Glutamatergic neuron (in vitro differentiated cells): ENCODE data around the gene ARHGEF26. TPM values are rescaled to one million over a fixed set of nuclear protein-coding genes. Genes with fewer than 3 reads are reported as not detected.

Experiments
- DNase-seq: peaks from one replicate; pipeline ENCODE4 v3.0.0; 2022
- H3K27ac Mint-ChIP-seq: one replicate; pipeline ENCODE4 v1.8.0; 2020; ENCODE audit warnings: mild to moderate bottlenecking, mixed read lengths, inconsistent platforms; ENCODE audit not compliant: unreplicated experiment
- H3K27me3 Mint-ChIP-seq: one replicate; pipeline ENCODE4 v1.8.0; 2020; ENCODE audit warnings: mild to moderate bottlenecking, moderate library complexity, mixed read lengths, inconsistent platforms; ENCODE audit not compliant: unreplicated experiment
- H3K36me3 Mint-ChIP-seq: one replicate; pipeline ENCODE4 v1.8.0; 2020; ENCODE audit warnings: mild to moderate bottlenecking, mixed read lengths, inconsistent platforms; ENCODE audit not compliant: unreplicated experiment
- H3K4me1 Mint-ChIP-seq: one replicate; pipeline ENCODE4 v1.8.0; 2020; ENCODE audit warnings: mild to moderate bottlenecking, low read depth, mixed read lengths, inconsistent platforms; ENCODE audit not compliant: unreplicated experiment
- H3K4me3 Mint-ChIP-seq: one replicate; pipeline ENCODE4 v1.8.0; 2020; ENCODE audit warnings: mild to moderate bottlenecking, mixed read lengths, inconsistent platforms; ENCODE audit not compliant: unreplicated experiment
- H3K9me3 Mint-ChIP-seq: one replicate; pipeline ENCODE4 v1.8.0; 2020; ENCODE audit warnings: mild to moderate bottlenecking, moderate library complexity, mixed read lengths, inconsistent platforms; ENCODE audit not compliant: unreplicated experiment
- total RNA-seq: library from RNA; stranded (reverse); fragmentation: NEBNext Ultra II Directional; extraction: Animal tissue kit (Norgen Biotek cat#: 25700); gene quantifications from one replicate; pipeline ENCODE4 v1.2.1, GENCODE V29; 2021; ENCODE audit not compliant: unreplicated experiment
- TF ChIP-seq, protein P1 (sequence below): fragments of 200-600 bp; sonication (generic); IDR thresholded peaks from one replicate; pipeline ENCODE4 v1.5.0; 2021; ENCODE audit not compliant: partially characterized antibody, unreplicated experiment

Gene ARHGEF26
- total RNA-seq, 1 donor from 2014 or later: 4.4 TPM

DNA sequence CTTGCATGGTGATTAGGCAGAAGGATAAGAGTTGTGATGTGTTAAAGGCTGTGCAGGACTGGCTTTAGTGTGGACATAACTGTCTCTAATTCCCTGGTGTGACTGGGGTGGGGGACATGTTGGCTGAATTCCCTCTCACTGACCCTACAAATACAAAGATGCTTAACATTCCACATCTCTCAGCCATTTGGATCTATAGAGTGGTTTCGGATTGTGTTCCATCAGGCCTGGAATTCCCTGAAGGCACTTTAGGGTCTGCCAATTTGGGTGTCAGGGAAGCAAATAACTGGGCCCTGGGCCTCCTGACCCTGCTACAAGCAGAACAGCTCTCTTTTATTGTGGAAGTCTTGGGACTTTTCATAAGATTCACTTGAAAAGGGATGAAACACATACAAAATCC, 56.2 kb downstream of the ARHGEF26 start:
- DNase-seq: no peak
- TF ChIP-seq, protein P1, sequence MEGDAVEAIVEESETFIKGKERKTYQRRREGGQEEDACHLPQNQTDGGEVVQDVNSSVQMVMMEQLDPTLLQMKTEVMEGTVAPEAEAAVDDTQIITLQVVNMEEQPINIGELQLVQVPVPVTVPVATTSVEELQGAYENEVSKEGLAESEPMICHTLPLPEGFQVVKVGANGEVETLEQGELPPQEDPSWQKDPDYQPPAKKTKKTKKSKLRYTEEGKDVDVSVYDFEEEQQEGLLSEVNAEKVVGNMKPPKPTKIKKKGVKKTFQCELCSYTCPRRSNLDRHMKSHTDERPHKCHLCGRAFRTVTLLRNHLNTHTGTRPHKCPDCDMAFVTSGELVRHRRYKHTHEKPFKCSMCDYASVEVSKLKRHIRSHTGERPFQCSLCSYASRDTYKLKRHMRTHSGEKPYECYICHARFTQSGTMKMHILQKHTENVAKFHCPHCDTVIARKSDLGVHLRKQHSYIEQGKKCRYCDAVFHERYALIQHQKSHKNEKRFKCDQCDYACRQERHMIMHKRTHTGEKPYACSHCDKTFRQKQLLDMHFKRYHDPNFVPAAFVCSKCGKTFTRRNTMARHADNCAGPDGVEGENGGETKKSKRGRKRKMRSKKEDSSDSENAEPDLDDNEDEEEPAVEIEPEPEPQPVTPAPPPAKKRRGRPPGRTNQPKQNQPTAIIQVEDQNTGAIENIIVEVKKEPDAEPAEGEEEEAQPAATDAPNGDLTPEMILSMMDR: no peak
- Mint-ChIP-seq H3K27ac (no peak overlapping the region), H3K4me1 (peaks cover 12% of the 10 kb centered on the region), H3K36me3 (no peaks in the 10 kb centered on the region), H3K4me3 (no peak overlapping the region), H3K27me3 (no peaks in the 10 kb centered on the region), H3K9me3 (peaks cover 1% of the 10 kb centered on the region)

DNA sequence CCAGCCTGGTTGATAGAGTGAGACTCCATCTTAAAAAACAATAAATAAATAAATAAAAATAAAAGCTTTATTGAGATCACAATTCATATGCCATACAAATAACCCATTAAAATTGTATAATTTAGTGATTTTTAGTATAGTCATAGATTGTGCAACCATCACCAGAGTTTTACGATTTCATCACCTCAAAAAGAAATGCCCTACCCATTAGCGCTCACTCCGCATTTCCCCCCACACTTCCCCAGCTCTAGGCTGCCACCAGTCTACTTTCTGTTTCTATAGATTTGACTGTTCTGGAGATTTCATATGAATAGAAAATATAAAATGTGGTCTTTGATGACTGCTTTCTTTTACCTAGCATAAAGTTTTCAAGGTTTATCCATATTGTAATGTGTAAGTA, 57.0 kb downstream of the ARHGEF26 start:
- no peak overlapping the region for H3K4me3 Mint-ChIP-seq
- TF ChIP-seq, protein P1: no peak
- H3K9me3 Mint-ChIP-seq: peaks cover 1% of the 10 kb centered on the region
- H3K36me3 Mint-ChIP-seq: no peaks in the 10 kb centered on the region
- no peak overlapping the region for H3K27ac Mint-ChIP-seq
- peaks cover 12% of the 10 kb centered on the region for H3K4me1 Mint-ChIP-seq
- no peak for DNase-seq
- H3K27me3 Mint-ChIP-seq: no peaks in the 10 kb centered on the region

GRCh38 chr3:154180836-154181691, 59.9 kb downstream of the ARHGEF26 start:
- H3K27me3 Mint-ChIP-seq: no peaks in the 10 kb centered on the region
- H3K36me3 Mint-ChIP-seq: no peaks in the 10 kb centered on the region
- TF ChIP-seq, protein P1: no peak
- peak overlapping the region; percentile 36 for H3K27ac Mint-ChIP-seq
- H3K4me3 Mint-ChIP-seq: no peak overlapping the region
- peaks cover 1% of the 10 kb centered on the region for H3K9me3 Mint-ChIP-seq
- DNase-seq: no peak
- H3K4me1 Mint-ChIP-seq: peaks cover 18% of the 10 kb centered on the region

DNA sequence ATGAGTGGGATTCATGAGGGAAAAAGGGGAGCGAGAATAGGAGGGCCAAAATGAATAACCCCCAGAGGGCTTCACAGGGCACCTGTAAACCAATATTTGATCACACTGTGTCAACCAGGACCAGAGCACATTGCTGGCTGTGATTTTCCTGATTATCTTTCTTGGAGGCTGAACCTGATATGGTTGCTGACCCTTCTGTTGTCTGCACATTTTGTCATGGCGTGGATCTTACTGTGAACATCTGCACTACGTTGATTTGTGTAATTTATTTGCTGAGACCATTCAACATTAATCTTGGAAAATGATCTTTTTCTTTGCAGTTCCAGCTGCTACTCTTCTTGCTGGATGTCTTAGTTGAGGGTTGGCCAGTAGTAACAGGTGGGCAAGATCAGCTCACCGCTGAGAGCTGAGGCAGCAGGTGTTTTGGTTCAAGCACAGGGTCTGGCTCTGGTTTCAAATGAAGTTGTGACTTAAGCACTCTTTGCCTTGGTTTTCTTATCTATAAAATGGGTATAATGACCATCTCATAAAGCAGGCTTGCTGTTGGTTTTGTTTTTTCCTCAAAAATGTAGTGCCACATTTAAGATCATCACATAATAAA, 61.2 kb downstream of the ARHGEF26 start:
- Mint-ChIP-seq H3K27me3 (no peaks in the 10 kb centered on the region), H3K4me1 (peaks cover 18% of the 10 kb centered on the region), H3K9me3 (peaks cover under 1% of the 10 kb centered on the region), H3K36me3 (no peaks in the 10 kb centered on the region), H3K4me3 (no peak overlapping the region), H3K27ac (no peak overlapping the region)
- DNase-seq: no peak
- TF ChIP-seq, protein P1: no peak

- H3K27ac Mint-ChIP-seq: no peak overlapping the region
- H3K27me3 Mint-ChIP-seq: no peaks in the 10 kb centered on the region
- no peak overlapping the region for H3K4me3 Mint-ChIP-seq
- TF ChIP-seq, protein P1: no peak
- H3K9me3 Mint-ChIP-seq: no peaks in the 10 kb centered on the region
- H3K36me3 Mint-ChIP-seq: no peaks in the 10 kb centered on the region
- DNase-seq: no peak
- peaks cover 23% of the 10 kb centered on the region for H3K4me1 Mint-ChIP-seq
Observed at GRCh38 chr3:154182975-154183374, 61.8 kb downstream of the ARHGEF26 start.
